OCI-LY3 (cell line): ENCODE measurements around the gene NRP1.

Experiments used
- EZH2phosphoT487 ChIP-seq: fragments of 200-600 bp; shearing (Covaris generic); IDR thresholded peaks from 2 replicates; pipeline ENCODE4 v1.6.1; 2018; ENCODE audit warnings: antibody characterized with exemption, mixed run types, low read depth
- TF ChIP-seq, protein P1 (sequence below): fragments of 200-600, 300-600 bp; sonication (generic); IDR thresholded peaks from 2 replicates; pipeline ENCODE4 v1.5.1; 2014; ENCODE audit warnings: antibody characterized with exemption, low read length, low read depth

DNA sequence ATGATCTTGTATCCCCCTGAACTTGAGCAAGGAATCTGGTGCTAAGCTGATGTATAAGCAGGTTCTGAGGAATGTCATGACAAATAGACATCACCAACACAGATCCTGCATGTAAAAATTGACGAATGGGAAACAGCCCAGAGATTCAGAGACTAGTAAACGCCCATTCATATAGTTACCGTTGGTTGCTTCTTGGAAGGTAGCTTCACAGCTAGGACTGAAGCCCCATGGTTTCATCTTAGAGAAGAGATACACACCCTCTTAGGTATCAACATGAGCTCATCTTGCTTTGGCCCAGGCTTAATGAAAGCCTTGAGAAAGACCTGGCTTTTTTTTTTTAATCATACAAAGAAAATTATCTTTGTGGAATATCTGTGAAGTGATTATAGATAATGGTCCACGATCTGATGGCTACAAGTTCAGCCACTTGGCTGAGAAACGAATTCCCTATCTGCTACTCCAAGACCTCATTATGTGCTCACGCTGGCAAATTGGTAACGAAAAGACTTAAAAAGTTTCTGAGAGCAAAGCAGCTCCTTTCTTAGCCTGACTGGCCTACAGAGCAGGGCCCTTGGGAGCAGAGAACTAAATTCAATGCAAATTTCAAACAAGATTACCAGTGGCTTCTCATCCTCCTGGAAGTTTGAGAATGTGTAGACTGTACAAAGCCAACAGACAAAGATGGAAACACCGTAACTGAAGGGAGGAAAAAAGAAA, 181.1 kb downstream of the NRP1 start:
- TF ChIP-seq, protein P1, sequence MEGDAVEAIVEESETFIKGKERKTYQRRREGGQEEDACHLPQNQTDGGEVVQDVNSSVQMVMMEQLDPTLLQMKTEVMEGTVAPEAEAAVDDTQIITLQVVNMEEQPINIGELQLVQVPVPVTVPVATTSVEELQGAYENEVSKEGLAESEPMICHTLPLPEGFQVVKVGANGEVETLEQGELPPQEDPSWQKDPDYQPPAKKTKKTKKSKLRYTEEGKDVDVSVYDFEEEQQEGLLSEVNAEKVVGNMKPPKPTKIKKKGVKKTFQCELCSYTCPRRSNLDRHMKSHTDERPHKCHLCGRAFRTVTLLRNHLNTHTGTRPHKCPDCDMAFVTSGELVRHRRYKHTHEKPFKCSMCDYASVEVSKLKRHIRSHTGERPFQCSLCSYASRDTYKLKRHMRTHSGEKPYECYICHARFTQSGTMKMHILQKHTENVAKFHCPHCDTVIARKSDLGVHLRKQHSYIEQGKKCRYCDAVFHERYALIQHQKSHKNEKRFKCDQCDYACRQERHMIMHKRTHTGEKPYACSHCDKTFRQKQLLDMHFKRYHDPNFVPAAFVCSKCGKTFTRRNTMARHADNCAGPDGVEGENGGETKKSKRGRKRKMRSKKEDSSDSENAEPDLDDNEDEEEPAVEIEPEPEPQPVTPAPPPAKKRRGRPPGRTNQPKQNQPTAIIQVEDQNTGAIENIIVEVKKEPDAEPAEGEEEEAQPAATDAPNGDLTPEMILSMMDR, result no peak
- no peak for TF ChIP-seq EZH2phosphoT487
